ENCODE results near the gene TNS1. TPM values are rescaled to one million over a fixed set of nuclear protein-coding genes. Genes with fewer than 3 reads are reported as not detected.
A peak's percentile ranks its signal among the peaks of the same experiment; 100 is the strongest.

Gene TNS1
- total RNA-seq, 2 donors from 2014 or later = 20.6 to 164 TPM

DNA sequence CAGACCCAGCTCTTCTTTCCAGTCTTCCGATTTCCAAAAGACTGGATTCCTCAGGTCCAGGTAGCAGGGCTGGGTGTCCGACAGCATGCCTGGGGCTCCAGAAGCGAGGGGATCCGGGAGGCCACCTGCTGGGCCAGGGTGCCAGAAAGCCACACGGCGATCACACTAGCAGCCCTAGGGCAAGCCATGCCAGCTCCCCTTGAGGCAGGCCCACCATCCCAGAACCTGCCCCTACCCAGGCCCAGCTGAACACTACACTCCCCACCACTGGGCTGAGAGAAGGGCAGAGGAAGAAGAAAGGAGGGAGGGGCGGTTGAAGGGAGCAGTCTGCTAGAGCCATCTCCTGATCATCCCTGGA, 163.1 kb downstream of the TNS1 start:
- intact Hi-C loops (cut with DNase I) = no loop called here
- TF ChIP-seq, protein P1, sequence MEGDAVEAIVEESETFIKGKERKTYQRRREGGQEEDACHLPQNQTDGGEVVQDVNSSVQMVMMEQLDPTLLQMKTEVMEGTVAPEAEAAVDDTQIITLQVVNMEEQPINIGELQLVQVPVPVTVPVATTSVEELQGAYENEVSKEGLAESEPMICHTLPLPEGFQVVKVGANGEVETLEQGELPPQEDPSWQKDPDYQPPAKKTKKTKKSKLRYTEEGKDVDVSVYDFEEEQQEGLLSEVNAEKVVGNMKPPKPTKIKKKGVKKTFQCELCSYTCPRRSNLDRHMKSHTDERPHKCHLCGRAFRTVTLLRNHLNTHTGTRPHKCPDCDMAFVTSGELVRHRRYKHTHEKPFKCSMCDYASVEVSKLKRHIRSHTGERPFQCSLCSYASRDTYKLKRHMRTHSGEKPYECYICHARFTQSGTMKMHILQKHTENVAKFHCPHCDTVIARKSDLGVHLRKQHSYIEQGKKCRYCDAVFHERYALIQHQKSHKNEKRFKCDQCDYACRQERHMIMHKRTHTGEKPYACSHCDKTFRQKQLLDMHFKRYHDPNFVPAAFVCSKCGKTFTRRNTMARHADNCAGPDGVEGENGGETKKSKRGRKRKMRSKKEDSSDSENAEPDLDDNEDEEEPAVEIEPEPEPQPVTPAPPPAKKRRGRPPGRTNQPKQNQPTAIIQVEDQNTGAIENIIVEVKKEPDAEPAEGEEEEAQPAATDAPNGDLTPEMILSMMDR (IDR thresholded peaks at IDR 0.05) = no peak
- Histone ChIP-seq H3K9me3 (no peaks in the 10 kb centered on the region), H3K36me3 (no peaks in the 10 kb centered on the region), H3K9ac (ENCODE audit: low read depth in 2 of 2, low read length in 2 of 2) (no peak overlapping the region), H3K4me3 (no peak overlapping the region), H3K27me3 (no peaks in the 10 kb centered on the region), H3K4me1 (no peaks in the 10 kb centered on the region), H3K27ac (no peak overlapping the region)
- no peak for DNase-seq

DNA sequence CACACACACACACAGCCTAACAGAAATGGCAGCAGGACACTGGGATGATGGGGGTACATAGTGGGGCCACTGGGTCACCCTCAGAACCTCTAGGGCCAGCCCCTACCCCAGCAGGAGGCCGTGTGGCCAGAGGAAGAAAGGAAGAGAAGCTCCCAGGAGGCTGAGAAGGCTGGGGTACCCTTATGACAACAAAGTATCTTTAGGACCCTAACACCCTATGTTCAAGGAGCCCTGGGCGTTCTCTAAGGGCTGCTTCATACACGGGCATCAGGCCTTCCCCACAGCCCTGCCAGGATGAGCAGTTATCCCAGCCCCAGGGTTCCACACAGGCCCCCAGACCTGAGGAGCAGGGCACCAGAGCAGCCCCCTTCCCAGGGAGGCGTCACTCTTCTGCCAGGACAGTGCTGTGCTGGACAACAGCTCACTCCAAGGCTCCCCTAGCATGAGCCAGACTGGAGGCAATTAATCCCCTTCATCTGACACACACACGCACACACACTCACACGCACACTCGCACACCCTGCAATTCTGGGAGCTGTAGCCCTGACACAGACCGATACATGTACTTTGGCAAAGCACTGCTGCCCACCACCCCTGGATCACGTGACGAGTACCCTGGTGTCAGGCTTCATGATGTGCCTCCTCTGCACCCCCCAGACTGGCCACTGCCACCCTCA, 163.6 kb downstream of the TNS1 start:
- Histone ChIP-seq H3K27ac (no peak overlapping the region), H3K4me3 (no peak overlapping the region), H3K27me3 (no peaks in the 10 kb centered on the region), H3K4me1 (no peaks in the 10 kb centered on the region), H3K9me3 (no peaks in the 10 kb centered on the region), H3K36me3 (no peaks in the 10 kb centered on the region), H3K9ac (ENCODE audit: low read depth in 2 of 2, low read length in 2 of 2) (no peak overlapping the region)
- intact Hi-C loops (cut with DNase I) = no loop called here
- TF ChIP-seq, protein P1 (IDR thresholded peaks at IDR 0.05) = no peak
- DNase-seq = no peak

DNA sequence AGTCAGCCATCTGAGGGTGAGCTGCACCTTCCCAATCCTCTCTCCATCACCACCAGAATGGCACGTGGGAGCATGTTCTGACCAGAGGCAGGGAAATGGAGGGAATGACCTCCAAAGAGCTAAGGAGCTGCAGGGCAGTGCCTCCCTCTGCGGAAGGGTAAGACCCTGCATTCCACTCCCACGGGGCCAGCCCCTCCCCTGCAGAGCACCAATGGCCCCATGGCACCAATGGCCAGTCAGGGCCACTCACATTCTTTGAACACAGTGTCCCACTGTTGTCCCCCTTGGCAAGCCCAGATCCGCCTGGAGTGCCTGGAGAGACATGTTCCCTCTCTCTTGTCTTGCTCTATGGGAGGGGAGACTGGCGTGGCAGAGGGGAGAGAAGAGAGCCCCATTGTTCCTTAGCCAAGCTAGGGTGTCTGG, 164.4 kb downstream of the TNS1 start:
- Histone ChIP-seq H3K36me3 (no peaks in the 10 kb centered on the region), H3K4me3 (no peak overlapping the region), H3K27me3 (no peaks in the 10 kb centered on the region), H3K9me3 (no peaks in the 10 kb centered on the region), H3K4me1 (no peaks in the 10 kb centered on the region), H3K27ac (no peak overlapping the region), H3K9ac (ENCODE audit: low read depth in 2 of 2, low read length in 2 of 2) (no peak overlapping the region)
- intact Hi-C loops (cut with DNase I) = no loop called here
- no peak for DNase-seq
- TF ChIP-seq, protein P1 (IDR thresholded peaks at IDR 0.05) = no peak

DNA sequence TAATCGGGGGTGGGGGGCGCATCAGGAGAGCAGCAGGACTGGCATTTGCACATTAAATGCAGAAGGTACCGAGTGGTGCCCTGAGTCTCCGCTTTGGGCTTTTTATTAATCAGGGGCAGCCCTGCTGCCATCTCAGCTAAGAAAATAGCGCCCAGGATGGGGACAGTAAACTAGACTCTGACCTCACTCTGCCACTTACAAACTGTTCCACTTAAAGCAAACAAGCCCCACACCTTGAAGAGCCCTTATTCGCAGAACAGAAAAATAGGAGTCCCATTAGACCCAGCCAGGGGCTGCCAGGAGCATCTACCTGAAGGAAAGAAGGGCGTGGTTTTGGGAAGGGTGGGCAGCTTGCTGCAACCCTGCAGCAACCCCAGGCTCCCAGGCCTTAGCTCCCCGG, 165.3 kb downstream of the TNS1 start:
- no peak for DNase-seq
- Histone ChIP-seq H3K9me3 (no peaks in the 10 kb centered on the region), H3K36me3 (no peaks in the 10 kb centered on the region), H3K4me3 (no peak overlapping the region), H3K4me1 (no peaks in the 10 kb centered on the region), H3K9ac (ENCODE audit: low read depth in 2 of 2, low read length in 2 of 2) (no peak overlapping the region), H3K27me3 (no peaks in the 10 kb centered on the region), H3K27ac (peak overlapping the region; percentile 32)
- intact Hi-C loops (cut with DNase I) = no loop called here
- TF ChIP-seq, protein P1 (IDR thresholded peaks at IDR 0.05) = no peak

DNA sequence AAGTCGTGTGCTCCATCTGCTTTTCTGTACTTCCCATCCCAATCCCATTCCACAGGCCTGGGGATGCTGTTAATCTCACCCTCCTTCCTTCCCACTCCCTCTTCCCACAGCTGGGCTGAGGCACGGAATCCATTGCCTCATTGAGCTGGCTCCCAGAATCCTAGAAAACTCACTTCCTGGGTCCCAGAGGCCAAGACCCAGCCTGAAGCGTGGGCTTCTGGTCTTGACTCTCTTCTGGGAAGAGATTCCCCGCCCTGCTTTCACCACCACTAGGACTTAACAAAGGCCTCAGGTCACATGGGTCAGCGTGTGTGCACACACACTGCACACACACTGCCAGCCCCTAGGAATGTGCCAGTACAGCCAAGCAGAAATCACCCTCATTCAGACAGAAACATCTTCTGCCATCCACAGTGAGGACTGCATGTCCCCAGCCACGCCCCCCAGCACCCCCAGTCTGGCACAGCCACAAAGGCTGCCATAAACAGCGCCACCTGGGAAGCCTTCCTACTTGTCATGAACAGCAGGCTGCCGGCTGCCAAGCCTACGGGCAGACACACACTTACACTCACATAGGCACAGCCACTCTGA, 165.8 kb downstream of the TNS1 start:
- DNase-seq = peak; percentile 49
- Histone ChIP-seq H3K27me3 (no peaks in the 10 kb centered on the region), H3K36me3 (no peaks in the 10 kb centered on the region), H3K27ac (peak overlapping the region; percentile 32), H3K9me3 (no peaks in the 10 kb centered on the region), H3K9ac (ENCODE audit: low read depth in 2 of 2, low read length in 2 of 2) (no peak overlapping the region), H3K4me3 (no peak overlapping the region), H3K4me1 (no peaks in the 10 kb centered on the region)
- TF ChIP-seq, protein P1 (IDR thresholded peaks at IDR 0.05) = no peak
- intact Hi-C loops (cut with DNase I) = no loop called here

All from colonic mucosa (tissue), 4 donors.